Stimulated activated CD4-positive, alpha-beta T cell treated with anti-CD3 and anti-CD28 coated beads, Interleukin-1b, Interleukin-23, amount 100 ng/mL, for 1 hour (primary cell): ENCODE measurements around the gene SLC39A13.

Source experiments
- DNase-seq, 2 donors: peaks; one replicate each; pipeline ENCODE4 v3.0.0-alpha.2; 2020; ENCODE audit warnings: low read depth in 2 of 2

Gene SLC39A13

DNA sequence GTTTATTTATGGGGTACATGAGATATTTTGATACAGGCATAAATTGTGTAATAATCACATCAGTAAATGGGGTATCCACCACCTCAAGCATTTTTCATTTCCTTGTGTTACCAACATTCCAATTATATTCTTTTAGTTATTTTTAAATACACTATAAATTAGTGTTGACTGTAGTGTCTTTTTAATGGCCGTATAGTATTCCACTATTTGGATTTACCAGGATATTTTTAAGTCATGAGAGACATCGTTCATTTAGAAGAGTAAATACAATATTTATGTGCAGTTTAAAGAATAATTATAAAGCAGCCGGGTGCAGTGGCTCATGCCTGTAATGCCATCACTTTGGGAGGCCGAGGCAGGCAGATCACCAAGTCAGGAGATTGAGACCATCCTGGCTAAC, 23.9 kb upstream of the SLC39A13 start:
- no peak for DNase-seq

DNA sequence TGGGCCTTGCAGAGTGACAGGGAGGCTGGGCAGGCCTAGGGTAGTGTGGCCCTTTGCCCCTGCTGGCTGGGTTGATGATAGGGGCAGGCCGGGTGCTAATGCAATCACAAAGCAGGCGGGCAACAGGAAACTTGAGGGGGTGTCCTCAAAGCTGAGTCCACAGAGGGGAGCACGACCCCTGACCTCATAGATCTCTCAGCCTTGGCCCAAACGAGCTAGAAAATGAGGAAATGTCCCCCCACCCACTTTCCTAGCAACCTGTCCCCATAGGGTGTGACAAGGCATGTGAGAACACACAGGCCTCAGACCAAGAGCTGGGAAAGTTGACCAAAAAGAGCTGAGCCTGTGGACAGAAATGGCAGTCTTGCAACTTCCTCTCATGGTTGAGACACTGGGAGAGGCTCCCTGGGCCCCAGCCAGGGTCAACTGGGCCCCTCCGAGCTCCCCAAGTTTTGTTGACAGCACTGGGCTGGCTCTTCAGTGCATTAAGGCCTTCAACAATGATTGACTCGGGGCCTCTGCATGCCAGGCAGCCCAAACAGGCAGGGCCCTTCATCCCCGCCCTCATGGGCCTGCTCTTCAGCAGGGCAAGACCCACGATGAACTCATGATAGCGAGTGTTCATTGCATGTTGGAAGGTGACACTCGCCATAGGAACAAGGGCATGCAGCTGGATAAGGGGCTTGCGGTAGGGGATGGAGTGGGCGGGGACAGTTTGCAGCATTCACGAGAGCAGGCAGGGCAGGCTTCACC, 20.3 kb upstream of the SLC39A13 start:
- DNase-seq = no peak

DNA sequence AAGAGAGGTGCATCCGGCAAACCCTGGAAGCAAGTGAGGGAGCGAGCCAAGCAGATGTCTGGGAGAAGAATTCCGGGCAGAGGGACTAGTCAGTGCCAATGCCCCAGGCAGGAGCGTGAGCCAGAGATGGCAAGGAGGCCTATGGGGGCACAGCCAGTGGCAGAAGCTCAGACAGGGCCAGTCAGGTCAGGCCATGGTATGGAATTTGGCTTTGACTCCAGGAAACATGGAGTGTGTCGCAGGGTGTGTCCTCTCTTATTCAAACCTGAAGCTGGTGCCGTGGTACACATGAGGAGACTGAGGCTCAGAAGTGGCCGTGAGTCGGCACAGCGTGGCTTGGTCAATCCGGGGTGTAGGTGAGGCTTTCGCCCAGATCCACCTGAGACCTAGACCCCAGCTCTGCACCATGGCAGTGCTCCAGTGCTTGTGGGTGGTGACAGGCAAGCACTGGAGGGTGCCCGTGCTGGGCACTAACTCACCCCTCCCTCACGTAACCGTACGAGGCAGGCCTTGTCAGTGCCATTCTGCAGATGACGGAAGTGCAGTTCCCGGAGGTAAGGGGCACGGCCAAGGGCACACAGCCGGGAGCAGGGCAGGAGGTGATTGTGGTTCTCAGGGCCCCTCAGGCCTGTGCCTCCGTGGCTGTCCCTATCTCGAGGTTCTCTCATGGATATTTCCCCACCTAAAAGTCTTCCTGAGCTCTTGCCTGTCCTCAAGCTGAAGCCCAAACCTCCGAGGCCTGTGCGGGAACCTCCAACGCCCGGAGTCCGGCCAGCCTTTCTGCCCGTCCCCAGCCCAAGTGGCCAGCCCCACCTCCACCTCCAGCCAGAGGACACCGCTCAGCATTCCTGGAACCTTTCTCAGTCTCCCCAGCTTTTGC, 19.5 kb upstream of the SLC39A13 start:
- no peak for DNase-seq

DNA sequence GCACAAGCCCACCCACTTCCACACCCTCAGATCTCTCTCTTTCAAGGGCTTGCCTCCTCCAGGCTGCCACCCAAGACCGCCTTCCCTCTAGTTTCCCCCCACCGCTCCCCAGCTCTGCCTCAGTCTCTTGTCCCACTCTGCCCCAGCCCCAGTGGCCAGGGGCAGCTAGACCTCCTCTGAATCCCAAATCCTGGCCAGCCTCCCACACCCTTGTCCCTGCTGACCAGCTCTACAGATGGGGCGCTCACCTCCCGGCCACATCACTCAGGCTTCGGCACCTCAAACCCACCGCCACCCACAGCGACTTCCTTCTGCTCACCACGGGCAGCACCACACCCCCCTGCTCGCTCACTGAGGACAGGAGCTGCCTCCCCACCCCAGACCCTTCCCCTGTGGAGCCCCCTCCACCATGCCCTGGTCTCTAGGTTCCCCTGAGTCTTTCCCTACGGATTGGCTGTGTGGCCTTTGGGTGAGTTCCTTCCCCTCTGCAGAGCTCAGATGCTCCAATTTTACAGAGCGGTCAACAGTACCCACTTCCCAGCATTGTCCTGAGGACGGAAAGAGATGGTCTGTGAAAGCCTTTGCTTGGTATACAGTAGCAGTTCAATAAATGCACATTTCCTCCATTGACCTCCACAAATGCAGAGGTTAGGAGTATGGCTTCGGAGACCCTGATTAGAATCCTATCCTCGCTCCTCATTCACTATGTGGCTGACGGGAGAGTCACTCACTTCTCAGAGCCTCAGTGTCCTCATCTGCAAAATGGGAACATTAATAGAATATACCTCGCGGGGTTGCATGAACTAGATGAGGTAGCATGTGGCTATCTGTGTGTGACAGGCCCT, 18.6 kb upstream of the SLC39A13 start:
- DNase-seq = no peak

DNA sequence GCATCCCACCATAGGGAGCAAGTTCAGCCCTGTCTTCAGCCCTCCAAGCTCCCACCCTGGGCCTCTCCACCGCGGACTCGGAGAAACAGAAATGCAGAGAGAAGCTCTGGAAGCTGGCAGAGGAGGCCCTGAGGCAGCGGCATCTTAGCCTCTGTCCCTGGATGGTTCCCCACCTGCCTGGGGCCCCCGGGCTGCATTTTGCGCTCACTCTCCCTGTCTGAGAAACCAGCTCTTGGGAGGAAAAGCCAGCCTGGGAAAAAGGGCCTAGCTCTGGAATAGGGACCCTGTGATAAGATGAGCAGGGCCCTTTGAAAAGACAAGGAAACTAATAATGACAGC, 18.0 kb upstream of the SLC39A13 start:
- no peak for DNase-seq

DNA sequence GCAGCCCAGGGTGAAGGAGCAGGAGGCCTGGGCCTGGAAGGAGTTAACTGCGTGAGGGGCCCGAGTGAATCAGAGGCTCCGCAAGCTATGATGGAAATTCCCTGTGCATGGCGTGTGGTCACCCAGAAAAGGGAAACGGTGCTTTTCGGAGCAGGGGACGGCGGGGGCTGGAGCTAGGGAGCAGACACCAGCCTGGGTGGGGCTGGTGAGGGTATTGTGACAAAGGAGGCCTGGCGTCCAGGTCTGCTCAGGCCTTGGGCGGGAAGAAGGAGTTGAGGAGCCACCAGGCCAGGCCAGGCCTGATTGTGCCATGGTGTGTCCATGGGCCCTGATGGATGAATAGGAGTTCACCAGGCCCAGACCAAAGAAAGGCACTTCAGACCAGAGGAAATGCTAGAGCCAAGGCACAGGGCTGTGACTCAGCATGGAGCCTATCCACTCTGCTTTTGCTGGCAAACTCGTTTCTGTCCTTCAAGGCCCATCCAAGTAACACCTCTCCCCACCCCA, 17.3 kb upstream of the SLC39A13 start:
- no peak for DNase-seq

DNA sequence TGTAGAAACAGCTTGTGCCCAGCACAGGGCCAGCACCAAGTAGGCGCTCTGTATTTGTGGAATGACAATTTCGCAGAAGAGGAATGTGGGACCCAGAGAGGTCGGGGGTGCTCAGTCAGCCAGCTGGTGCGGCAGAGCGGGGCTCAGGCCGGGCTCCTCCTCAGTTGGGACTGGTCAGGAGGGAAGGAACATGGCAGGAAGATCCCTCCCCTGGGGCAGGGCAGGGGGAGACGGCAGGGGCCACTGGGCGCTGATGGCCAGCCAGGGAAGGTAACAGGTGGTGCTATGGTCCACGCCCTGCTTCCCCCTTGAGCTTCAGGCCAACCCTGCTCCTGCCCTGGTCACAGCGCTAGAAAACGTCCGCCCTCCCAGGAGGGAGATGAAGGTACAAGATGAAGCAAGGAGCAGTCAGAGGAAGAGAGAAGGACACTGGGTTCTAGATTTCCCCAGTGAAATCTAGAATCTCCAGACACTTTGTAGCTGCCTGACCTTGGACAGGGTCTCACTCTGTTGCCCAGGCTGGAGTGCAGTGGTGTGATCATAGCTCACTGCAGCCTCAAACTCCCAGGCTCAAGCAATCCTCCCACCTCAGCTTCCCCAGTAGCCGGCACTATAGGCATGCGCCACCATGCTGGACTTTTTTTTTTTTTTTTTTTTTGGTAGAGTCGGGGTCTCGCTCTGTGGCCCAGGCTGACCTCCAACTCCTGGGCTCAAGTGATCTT, 16.5 kb upstream of the SLC39A13 start:
- no peak for DNase-seq

DNA sequence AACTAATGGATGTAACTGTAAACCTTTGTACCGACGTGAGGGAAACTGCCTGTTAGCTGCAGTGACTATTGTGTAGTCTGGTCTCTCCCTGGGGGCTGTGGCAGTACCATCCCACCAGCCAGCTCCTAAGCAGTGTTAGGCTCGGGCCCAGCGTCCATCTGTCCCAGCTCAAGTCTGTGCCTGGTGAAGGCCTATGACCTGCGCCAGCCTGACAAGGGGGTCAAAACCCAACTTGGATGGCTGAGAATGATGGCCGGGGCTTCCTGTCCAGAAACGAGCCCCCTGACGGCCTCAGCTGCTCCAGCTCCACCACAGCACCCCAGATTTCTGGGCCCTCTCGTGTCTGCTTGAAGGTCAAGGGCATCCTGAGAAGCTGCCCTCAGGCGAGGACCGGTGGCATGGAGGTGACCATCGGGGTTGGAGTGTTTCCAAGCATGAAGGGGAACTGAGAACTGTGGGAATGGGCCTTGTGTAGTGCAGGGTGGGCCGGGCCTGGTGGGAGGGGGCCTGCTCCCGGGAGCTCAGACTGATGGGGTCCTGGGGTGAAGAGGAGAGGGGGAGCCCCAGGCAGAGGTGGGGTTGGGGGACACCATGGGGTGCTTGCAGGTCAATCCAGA, 15.7 kb upstream of the SLC39A13 start:
- no peak for DNase-seq

DNA sequence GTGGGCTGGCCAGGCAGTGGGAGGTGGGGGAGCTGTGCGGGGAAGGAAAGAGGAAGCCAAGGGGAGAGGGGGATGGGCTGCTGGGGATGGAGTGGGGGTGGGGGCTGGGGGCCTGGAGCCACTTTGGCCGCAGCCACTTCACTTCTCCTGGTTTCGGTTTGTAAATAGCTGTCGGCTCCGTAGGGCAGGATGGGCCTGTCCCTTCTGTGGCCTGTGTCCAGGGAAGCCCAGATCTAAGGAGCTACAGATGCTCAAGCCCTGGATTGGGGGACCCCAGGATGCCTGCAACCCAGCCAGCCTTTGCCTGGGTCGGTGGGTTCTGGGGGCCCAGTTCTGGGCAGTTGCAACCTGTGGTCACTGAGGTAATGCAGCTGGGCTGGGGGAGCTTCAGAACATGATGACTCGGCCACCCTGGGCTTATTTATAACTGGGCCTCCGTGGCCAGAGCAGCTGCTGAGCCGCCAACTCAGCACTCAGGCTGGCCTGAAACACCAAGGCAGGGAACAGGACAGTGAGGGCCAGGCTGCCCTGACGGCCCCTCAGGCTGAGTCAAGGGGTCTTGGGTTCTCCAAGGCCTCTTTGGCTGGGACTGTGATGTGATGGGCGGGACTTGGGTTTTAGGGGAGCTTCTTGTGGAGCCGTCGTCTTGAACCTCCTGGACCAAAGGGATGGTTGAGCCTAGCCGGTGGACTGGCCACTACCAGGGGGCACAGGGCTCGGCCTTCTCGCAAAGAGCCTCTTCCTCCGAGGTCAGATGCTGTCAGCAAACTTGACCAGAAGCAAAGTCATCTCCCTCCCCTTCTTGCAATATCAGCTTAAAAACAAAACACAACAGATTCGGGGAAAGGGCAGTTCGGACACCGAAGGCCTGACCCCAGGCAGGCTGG, 15.0 kb upstream of the SLC39A13 start:
- no peak for DNase-seq

DNA sequence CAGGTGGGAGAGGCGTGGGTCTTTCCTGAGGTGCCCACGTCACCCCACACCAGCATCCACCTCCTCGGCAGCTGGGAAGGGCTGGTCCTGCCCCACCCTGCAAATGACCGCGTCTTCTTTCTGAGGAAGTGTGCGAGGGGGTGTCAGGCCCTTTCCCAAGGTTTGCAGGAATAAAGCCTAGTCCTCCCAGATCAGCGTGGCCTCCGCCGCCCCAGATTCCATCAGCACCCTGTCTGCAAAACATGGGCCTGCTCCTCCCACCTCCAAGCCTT, 14.4 kb upstream of the SLC39A13 start:
- no peak for DNase-seq

DNA sequence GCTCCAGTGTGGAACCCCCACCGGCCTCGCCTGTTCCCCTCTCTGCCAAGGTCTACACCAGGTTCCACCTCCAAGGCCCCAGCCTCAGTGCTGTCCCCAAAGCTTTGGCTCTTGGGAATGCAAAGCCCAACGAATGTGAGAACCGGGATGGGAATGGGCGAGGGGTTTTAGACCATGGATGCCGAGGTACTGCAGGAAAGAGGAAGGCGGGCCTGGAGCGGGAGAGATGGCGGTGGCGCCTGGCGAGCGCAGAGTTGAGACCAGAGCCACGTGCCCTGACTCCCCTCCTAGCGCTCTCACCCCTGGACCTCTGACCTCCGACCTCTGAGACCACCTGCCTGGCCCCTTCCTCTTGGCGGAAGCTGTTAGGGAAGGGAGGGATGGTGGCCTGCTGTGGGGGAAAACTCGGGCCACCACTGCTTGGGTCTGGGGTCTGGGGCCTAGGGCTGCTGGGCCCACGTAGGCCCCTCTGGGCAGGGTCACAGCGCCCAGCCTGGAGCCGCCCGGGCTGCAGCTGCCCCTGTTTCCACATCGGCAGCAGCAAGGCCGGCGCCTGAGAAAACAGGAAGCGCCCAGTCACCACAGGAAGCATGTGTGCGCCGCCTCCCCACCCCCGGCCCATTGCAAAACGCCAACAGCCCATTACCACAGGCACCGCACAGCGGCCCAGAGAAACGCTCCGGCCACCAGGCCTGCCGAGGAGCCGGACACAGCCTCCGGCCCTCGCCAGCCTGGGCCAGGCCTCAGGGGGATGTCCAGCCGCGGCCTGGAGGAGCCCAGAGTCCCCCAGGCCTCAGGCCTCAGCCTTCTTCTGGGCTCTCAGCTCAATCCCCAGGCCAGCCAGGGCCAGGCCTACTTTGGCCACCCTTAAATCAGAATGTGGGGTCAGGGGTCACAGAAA, 13.8 kb upstream of the SLC39A13 start:
- peak in 1 of 2 donors; percentile 23 for DNase-seq

DNA sequence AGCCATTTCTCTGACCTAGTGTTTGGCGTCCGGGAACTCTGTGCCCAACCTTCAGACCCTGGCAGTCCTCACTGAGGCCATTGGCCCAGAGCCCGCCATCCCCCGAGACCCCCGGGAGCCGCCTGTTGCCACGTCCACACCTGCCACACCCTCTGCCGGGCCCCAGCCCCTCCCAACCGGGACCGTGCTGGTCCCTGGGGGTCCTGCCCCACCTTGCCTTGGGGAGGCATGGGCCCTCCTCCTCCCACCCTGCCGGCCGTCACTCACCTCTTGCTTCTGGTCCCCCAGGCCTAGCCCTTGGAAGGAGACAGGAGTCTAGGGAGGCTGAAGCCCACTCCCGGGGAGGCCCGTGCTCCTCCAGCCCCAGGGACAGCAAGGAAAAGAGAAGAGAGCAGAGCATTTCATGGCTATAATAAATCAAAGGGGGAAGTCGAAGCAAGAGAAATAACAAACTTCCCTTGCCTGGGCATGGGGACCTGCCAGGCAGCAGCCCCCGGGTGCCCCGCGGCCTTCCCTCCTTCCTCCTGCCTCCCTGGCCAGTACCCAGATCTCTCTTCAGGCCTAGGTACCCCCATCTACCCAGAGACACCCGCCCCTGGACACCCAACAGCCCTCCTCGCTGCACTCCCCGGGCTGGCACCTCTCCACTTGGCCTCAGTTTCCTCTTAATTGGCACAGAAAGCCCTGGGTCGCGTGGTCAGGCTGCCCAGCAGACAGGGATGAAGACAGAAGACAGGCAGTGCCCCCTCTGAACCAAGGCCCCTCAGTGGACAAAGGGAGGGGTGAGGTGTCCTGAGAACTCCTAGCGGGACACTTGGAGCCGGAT, 13.0 kb upstream of the SLC39A13 start:
- no peak for DNase-seq

DNA sequence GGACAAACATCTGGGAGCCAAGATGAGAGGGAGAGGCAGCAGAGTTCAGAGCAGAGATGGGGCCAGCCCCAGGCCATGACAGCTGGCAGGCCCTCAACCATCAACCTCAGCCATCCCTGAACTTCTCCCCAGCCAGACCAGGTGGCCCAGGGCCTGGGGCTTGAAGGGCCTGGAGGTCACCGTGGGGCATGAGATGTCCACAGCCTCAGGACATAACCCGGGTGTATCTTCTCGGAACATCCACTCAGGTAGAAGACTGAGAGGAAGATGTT, 12.4 kb upstream of the SLC39A13 start:
- no peak for DNase-seq

DNA sequence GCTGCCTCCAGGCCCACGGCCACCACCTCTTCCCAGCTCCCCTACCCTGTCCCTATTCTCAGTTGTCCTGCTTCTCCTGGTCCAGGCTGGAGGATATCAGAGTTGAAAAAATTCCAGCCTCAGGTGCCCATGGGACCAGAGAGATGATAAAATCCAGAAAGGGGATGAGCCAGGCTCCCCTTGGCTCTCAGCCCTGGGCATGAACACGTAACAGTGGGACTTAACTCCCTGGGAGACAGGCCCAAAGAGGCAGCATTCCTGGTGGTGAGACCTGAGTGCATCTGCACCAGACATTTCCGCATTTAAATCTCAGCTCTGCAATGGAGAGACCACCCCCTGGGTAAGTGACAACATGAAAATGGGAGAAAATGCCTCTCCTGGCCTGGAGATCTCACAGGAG, 10.4 kb upstream of the SLC39A13 start:
- no peak for DNase-seq

DNA sequence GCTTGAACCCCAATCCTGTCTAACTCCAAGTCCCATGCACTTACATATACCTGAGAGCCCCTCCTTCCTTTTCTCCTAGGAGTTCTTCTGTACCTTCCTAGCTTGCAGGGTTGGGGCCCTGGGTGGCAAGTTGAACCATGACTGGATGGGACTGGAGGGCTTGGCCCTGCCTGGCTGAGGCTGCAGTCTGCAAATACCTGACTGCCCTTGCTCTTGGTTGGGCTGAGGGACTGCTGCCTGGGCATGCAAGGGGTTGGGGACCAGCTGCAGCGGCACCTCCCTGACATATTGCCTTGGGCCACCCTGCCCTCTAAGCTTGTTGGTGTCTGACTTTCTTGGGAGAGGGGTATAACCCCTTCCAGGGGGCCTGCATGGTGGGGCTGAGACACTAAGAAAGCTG, 9.8 kb upstream of the SLC39A13 start:
- no peak for DNase-seq

DNA sequence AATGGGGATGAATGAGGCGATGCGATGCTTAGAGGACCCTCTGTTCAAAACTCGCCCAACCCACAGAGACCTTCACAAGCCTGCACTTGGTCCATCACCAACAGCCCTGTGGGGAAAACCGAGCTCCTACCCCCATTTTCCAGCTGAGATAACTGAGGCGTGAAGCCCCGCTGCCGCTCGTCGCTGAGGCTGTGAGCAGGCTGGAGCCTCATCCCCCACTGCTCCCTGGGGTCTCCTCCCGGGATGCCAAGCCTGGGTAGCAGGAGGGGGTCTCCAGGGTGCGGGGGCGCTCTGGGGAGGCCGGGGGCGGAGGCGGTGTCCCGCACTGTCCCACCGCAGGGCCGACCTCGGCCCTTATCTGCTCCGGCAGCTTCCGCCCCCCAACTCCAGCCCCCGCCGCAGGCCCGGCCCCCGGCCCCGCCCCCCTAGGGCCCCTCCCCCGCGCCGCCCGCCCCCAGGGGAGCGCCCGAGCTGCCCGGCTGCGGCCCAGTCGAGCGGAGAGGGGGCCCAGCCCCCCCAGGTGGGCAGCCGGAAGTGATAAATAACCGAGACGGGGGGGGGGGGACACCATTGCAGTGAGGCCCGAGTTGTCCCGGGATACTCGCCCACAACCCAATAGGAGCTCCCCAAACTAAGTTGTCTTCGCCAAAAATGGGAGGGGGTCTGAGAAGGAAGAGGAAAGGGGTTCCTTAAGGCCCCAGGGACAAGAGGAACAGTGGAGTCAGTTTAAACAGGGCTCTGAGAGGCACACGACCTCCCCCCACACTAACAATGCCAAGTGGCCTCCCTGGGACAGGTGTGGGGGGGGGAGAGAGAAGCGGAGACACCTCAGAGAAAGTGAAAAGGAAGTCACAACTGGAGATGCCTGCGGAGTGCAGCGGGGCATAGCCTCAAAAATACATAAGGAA, 8.3 kb upstream of the SLC39A13 start:
- no peak for DNase-seq

DNA sequence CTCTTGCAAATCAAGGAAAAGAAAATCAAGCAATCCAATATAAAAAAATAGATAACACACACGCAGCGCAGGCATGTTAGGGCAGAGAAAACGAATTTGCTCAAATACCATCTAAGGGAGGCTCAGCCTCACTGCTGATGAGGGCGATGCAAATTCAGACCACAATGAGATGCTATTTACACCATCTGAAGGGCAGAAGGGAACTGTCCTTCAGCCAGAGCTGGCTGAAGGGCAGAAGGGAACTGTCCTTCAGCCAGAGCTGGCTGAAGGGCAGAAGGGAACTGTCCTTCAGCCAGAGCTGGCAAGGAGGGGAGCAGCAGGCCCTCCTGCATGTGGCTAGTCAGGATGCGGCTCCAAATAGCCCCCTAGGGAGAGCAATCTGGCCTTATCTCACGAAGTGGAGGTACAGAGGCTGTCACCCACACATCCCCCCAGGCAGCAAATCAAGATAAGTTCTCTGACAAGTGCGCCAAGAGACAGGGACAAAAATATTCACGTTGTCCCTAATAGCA, 7.6 kb upstream of the SLC39A13 start:
- no peak for DNase-seq
